ENCODE results near the gene PSMC3.

Gene PSMC3

DNA sequence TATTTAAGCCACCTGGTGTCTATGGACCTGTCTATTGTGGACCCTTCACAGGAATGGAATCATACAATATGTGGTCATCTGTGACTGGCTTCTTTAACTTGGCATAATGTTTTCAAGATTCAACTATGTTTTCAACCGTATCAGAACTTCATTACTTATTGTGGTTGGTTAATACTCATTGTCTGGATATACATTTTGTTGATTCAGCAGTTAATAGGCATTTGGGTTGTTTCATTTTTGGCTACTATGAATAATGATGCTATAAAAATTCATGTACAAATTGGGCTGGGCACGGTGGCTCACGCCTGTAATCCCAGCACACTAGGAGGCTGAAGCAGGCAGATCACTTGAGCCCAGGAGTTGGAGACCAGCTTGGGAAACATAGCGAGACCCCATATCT is 25.2 kb upstream of the PSMC3 start:
- DNase-seq, result no peak
- TF ChIP-seq POLR2A (IDR thresholded peaks at IDR 0.05; ENCODE audit: low read length), result no peak
- no peak for TF ChIP-seq GATA1 (IDR thresholded peaks at IDR 0.05; ENCODE audit: low read depth, low read length)

GRCh38 chr11:47449541-47449940 is 23.3 kb upstream of the PSMC3 start:
- TF ChIP-seq POLR2A (IDR thresholded peaks at IDR 0.05; ENCODE audit: low read length) (no peak), GATA1 (IDR thresholded peaks at IDR 0.05; ENCODE audit: low read depth, low read length) (no peak)
- DNase-seq, result no peak

DNA sequence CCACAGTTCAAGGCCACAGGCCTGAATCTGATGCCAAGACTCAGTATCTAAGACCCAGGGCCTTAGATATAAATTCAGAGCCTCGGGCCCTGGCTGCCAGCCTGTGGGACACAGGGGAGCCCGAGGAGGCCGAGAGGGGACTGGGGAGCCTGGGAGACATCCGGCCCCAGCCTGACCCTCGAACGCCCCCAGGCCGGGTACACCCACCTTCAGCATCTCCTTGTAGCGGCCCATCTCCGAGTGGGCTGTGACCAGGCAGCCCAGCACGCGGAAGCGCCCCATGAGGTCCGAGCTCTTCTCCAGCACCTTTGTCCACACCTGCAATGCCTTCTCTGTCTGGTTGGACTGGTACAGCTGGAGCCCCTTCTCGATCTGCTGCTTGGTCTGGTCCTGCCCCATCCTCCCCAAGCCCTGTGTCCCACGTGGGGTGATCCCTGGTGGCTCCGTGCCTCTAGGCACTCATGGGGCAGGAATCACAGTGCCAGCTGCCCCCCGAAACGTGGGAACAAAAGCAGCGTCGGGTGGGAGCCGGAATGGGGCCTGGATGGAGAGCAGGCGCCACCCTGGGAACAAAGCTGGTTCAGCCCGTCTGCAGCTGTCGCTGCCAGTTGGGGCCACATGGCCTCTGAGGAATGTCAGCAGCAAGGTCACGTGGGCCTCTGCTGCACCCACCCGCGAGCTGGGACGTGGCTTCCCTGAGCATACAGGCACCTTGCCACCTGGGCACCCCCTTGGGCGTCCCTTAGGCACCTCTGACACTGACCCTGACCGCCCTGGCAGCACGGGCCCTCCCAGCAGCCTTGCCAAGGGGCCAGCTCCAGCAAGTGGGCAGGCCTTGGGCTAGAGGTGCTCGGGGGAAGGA is 22.6 kb upstream of the PSMC3 start, which contains the start of gene RAPSN:
TSS of gene RAPSN (minus strand) at position 571 of the 862 bp plus-strand sequence. CDS start at position 399, 172 bp downstream.
- DNase-seq, result no peak

DNA sequence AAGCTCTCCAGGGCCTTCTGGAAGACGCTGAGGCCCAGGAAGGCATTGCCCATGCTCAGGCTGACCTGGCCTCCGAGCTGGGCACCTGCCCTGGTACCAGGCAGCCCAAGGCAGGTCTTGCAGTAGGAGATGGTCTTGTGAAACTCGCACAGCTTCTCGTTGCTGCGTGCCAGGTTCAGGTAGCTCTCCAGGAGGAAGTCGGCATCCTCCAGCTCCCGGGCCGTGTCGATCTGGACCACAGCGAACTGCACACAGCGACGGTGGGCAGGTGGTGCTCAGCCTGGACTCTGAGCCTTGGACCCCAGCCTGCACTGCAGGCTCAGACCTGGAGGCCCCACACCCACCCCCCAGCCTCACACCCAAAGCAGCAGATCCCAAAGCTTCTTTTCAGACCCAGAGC is 21.7 kb upstream of the PSMC3 start:
- no peak for TF ChIP-seq GATA1 (IDR thresholded peaks at IDR 0.05; ENCODE audit: low read depth, low read length)
- TF ChIP-seq POLR2A (IDR thresholded peaks at IDR 0.05; ENCODE audit: low read length), result no peak
- no peak for DNase-seq

More for the DNA sequence above, 22.6 kb upstream of the PSMC3 start, which contains the start of gene RAPSN:
- no peak for TF ChIP-seq GATA1 (IDR thresholded peaks at IDR 0.05; ENCODE audit: low read depth, low read length)
- TF ChIP-seq POLR2A (IDR thresholded peaks at IDR 0.05; ENCODE audit: low read length), result no peak

DNA sequence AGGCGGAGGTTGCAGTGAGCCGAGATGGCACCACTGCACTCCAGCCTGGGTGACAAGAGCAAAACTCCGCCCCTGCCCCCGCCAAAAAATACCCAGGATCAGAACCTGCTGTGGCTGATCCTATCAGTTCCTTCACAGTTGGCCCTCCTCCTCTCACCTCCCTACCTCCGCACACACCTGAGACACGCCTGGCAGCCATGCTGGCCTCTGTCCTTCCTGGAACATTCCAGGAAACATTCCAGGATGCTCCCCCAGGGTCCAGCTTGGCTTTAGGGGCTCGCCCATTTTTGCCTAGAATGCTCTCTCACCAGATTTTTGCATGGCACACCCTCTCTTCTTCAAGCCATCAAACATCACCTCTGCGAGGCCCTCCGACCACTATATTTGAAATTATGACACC is 20.6 kb upstream of the PSMC3 start:
- TF ChIP-seq GATA1 (IDR thresholded peaks at IDR 0.05; ENCODE audit: low read depth, low read length) (no peak), POLR2A (IDR thresholded peaks at IDR 0.05; ENCODE audit: low read length) (no peak)

DNA sequence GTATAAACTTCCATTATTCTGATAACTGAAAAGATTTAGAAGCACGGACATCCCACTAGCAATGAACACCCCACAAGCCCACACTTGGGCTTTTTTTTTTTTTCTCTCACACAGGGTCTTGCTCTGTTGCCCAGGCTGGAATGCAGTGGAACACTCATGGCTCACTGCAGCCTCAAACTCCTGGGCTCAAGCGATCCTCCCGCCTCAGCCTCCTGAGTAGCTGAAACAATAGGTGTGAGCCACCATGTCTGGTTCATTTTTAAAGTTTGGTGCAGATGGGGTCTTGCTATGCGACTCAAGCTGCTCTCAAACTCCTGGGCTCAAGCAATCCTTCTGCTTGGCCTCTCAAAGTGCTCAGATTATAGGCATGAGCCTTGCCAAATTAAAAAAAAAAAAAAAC is 19.6 kb upstream of the PSMC3 start:
- TF ChIP-seq GATA1 (IDR thresholded peaks at IDR 0.05; ENCODE audit: low read depth, low read length) (no peak), POLR2A (IDR thresholded peaks at IDR 0.05; ENCODE audit: low read length) (no peak)
- DNase-seq, result no peak

More for the DNA sequence above, 20.6 kb upstream of the PSMC3 start:
- DNase-seq, result no peak

- DNase-seq, result no peak
- TF ChIP-seq POLR2A (IDR thresholded peaks at IDR 0.05; ENCODE audit: low read length) (no peak), GATA1 (IDR thresholded peaks at IDR 0.05; ENCODE audit: low read depth, low read length) (no peak)
These were observed 17.6 kb upstream of the PSMC3 start for GRCh38 chr11:47443817-47444216.

GRCh38 chr11:47443028-47443700 is 16.9 kb upstream of the PSMC3 start:
- TF ChIP-seq GATA1 (IDR thresholded peaks at IDR 0.05; ENCODE audit: low read depth, low read length) (no peak), POLR2A (IDR thresholded peaks at IDR 0.05; ENCODE audit: low read length) (no peak)
- no peak for DNase-seq

- TF ChIP-seq POLR2A (IDR thresholded peaks at IDR 0.05; ENCODE audit: low read length) (no peak), GATA1 (IDR thresholded peaks at IDR 0.05; ENCODE audit: low read depth, low read length) (no peak)
- no peak for DNase-seq
These were observed 16.3 kb upstream of the PSMC3 start for GRCh38 chr11:47442514-47442913.

DNA sequence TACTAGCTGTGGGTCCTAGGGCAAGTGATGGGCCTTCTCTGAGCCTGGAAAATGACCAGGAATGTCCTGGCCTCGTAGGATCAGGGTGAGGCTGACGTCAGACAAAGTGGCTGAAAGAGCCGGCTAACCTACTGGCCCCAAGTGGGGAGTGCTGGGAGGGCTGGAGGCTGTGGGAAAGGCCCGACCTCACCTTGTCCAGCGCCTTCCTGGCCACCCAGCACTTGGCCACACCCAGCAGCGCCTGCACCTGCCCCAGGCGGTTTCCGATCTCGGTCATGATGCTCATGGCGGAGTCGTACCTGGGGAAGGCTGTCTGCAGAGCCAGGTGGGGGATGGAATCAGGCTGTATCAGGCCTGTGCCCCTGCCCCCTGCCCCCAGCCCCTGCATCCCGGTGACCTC is 15.2 kb upstream of the PSMC3 start:
- TF ChIP-seq GATA1 (IDR thresholded peaks at IDR 0.05; ENCODE audit: low read depth, low read length), result no peak
- no peak for TF ChIP-seq POLR2A (IDR thresholded peaks at IDR 0.05; ENCODE audit: low read length)
- no peak for DNase-seq

DNA sequence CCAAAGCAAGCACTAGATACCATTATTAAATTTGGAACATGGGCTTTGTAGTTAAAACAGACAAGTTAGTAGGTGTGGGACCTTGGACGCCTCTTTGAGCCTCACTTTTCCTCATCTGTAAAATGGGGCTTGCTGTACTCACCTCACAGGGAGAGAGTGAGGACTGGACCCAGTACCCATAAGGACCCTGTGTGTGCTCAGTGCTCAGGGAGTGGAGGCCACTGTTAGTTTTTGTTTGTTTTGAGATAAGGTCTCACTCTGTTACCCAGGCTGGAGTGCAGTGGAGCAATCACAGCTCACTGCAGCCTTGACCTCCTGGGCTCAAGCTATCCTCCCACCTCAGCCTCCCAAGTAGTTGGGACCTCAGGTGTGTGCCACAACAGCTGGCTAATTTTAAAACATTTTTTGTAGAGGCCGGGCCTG is 13.8 kb upstream of the PSMC3 start:
- DNase-seq, result no peak

GRCh38 chr11:47438721-47439120 is 12.5 kb upstream of the PSMC3 start:
- DNase-seq, result no peak
- TF ChIP-seq GATA1 (IDR thresholded peaks at IDR 0.05; ENCODE audit: low read depth, low read length) (no peak), POLR2A (IDR thresholded peaks at IDR 0.05; ENCODE audit: low read length) (no peak)

More for the DNA sequence above, 13.8 kb upstream of the PSMC3 start:
- TF ChIP-seq POLR2A (IDR thresholded peaks at IDR 0.05; ENCODE audit: low read length) (no peak), GATA1 (IDR thresholded peaks at IDR 0.05; ENCODE audit: low read depth, low read length) (no peak)

DNA sequence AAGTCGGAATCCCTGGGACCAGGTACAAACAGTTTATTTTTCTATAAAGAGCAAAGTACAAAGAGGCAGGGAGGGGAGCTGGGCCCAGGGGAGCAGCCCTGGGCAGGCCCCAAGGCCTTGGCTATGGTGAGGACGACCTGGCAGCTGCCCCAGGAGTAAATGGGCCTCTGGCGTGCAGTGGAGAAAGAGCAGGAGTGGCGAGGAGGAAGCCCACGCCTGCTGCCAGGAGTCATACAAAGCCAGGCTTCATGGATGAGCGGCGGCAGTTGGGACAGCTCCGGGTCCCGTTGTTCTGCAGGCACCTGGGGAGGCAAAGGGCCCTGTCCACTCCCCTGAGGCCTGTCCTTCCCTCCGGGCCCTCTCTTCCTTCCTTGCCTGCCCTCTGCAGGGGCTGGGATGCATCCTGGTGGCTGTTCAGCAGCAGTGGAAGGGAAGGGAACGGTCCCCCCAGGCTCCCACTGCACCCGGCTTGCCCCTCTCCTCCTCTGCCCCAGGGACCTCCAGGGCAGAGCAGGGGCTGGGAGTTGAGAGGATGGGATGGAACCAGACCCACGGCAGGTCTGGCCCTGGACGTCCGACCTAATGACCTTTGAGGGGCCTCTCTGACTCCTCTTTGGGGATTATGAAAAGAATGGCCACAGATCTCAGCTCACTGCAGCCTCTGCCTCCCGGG is 11.6 kb upstream of the PSMC3 start:
- TF ChIP-seq GATA1 (IDR thresholded peaks at IDR 0.05; ENCODE audit: low read depth, low read length) (no peak), POLR2A (IDR thresholded peaks at IDR 0.05; ENCODE audit: low read length) (no peak)
- DNase-seq, result no peak

DNA sequence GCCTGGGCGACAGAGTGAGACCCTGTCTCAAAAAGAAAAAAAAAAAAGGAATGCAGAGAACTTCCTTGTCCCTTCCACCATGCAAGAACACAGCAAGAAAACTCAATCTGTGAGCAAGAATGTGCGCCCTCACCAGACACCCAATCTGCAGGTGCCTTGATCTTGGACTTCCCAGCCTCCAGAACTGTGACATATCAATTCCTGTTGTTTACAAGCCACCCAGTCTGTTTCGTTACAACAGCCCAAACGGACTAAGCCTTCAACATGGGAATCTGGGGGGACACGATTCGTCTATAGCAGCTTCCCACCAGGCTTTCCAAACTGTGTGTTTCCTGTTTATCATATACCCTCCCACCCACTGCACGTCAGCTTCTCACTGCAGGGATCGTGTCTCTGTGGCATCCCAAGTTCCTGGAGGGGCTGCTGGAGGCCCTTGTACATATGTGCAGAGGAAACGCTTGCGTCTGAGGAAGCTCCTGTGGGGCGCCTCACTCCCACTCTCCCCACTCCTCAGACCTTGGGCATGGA is 11.0 kb upstream of the PSMC3 start:
- no peak for DNase-seq
- TF ChIP-seq POLR2A (IDR thresholded peaks at IDR 0.05; ENCODE audit: low read length), result no peak
- TF ChIP-seq GATA1 (IDR thresholded peaks at IDR 0.05; ENCODE audit: low read depth, low read length), result no peak
